ENCODE measurements around the gene THSD7B. TPM values are rescaled to one million over a fixed set of nuclear protein-coding genes. Genes with fewer than 3 reads are reported as not detected.

The THSD7B gene
- total and polyA plus RNA-seq, 2 of the 13 experiments (the other 11 are each of a cell fraction or from before 2014, with no cell fraction given), result 0.02 TPM; not detected in 1

DNA sequence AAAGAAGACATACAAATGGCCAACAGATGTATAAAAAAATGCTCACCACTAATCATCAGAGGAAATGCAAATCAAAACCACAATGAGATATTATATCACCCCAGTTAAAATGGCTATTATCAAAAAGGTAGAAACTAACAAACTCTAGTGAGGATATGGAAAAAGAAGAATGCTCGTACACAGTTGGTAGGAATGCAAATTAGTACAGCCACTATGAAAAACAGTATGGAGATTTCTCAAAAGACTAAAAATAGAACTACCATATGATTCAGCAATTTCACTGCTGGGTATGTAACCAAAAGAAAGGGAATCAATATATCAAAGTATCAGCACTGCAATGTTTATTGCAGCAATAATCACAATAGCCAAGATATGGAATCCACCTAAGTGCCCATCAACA lies 679.6 kb downstream of the THSD7B start:
- Histone ChIP-seq H3K79me2 (ENCODE audit: insufficient read depth, low read length) (no peaks in the 10 kb centered on the region), H3K27ac (ENCODE audit: extremely low read length, insufficient read depth, low read length) (no peak overlapping the region), H2AFZ (ENCODE audit: low read length) (no peak overlapping the region), H3K27me3 (ENCODE audit: control insufficient read depth in 1 of 2, insufficient read depth in 2 of 2, low read length in 2 of 2) (no peaks in the 10 kb centered on the region), H3K36me3 (replicated peaks in 1 of 2; ENCODE audit: control insufficient read depth in 1 of 2, insufficient read depth in 2 of 2, low read length in 2 of 2) (no peaks in the 10 kb centered on the region), H3K4me1 (ENCODE audit: insufficient read depth, low read length) (no peaks in the 10 kb centered on the region), H3K9me3 (ENCODE audit: low read length) (no peaks in the 10 kb centered on the region), H3K4me2 (ENCODE audit: low read depth, low read length) (no peak overlapping the region), H3K4me3 (replicated peaks in 1 of 3; ENCODE audit: insufficient read depth in 1 of 3, low read depth in 2 of 3, low read length in 3 of 3) (no peak overlapping the region), H4K20me1 (ENCODE audit: insufficient read depth, low read length) (no peaks in the 10 kb centered on the region), H3K9ac (ENCODE audit: insufficient read depth, low read depth, low read length) (no peak overlapping the region)
- ChIA-PET POLR2A (no interaction called here), CTCF (ENCODE audit: low intra/inter-chr PET ratio, low total read pairs) (no interaction called here)
- WGBS (ENCODE audit: low lambda C conversion rate), result 2% methylated on average over 1 of the region's 1 CpG
- in situ Hi-C loops (cut with HindIII; ENCODE audit: extremely low pct_ligation_motif_present, low pct_unique_long_range_greater_than_20kb), result no loop called here
- TF ChIP-seq SP140L (CRISPR knock-in tag; IDR thresholded peaks at IDR 0.05; ENCODE audit: borderline replicate concordance) (no peak), ZNF619 (CRISPR knock-in tag; IDR thresholded peaks at IDR 0.05) (no peak), ZKSCAN8 (CRISPR knock-in tag; IDR thresholded peaks at IDR 0.05; ENCODE audit: borderline replicate concordance) (no peak), KDM3A (CRISPR knock-in tag; IDR thresholded peaks at IDR 0.05; ENCODE audit: low read depth) (no peak), HHEX (CRISPR knock-in tag; IDR thresholded peaks at IDR 0.05) (no peak), RFXAP (CRISPR knock-in tag; IDR thresholded peaks at IDR 0.05; ENCODE audit: borderline replicate concordance) (no peak), KAT7 (CRISPR knock-in tag; IDR thresholded peaks at IDR 0.05; ENCODE audit: borderline replicate concordance) (no peak), ZNF720 (CRISPR knock-in tag; IDR thresholded peaks at IDR 0.05) (no peak)
- TF ChIP-seq, protein P1, sequence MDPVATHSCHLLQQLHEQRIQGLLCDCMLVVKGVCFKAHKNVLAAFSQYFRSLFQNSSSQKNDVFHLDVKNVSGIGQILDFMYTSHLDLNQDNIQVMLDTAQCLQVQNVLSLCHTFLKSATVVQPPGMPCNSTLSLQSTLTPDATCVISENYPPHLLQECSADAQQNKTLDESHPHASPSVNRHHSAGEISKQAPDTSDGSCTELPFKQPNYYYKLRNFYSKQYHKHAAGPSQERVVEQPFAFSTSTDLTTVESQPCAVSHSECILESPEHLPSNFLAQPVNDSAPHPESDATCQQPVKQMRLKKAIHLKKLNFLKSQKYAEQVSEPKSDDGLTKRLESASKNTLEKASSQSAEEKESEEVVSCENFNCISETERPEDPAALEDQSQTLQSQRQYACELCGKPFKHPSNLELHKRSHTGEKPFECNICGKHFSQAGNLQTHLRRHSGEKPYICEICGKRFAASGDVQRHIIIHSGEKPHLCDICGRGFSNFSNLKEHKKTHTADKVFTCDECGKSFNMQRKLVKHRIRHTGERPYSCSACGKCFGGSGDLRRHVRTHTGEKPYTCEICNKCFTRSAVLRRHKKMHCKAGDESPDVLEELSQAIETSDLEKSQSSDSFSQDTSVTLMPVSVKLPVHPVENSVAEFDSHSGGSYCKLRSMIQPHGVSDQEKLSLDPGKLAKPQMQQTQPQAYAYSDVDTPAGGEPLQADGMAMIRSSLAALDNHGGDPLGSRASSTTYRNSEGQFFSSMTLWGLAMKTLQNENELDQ (CRISPR knock-in tag; IDR thresholded peaks at IDR 0.05; ENCODE audit: borderline replicate concordance), result no peak
- BruUV-seq (replicated peaks), result no TSS peak
- FAIRE-seq, result no peak
- no peak for ATAC-seq
- intact Hi-C loops (cut with micrococcal nuclease; ENCODE audit: unreplicated experiment), result no loop called here
- DNase-seq (ENCODE audit: low spot score), result no peak

All from HepG2 (cell line).